KOPT-K1 (cell line): Measurements from ENCODE around the gene TSPAN33.
"Not testable (repeated sequence)": the region's sequence is repeated elsewhere in the genome, so short reads cannot be mapped to it uniquely, and the experiment has no call there.

ENCODE experiments used
- H3K27ac ChIP-seq: fragments of 200-600 bp; sonication (generic); 2 replicates; pipeline ENCODE4 v1.5.1; 2016; ENCODE audit warnings: antibody characterized with exemption, mild to moderate bottlenecking, low read depth, low read length; ENCODE audit not compliant: poor library complexity, severe bottlenecking
- H3K36me3 ChIP-seq: fragments of 200-600 bp; sonication (generic); 2 replicates; pipeline ENCODE4 v1.5.1; 2017; ENCODE audit warnings: antibody characterized with exemption, mild to moderate bottlenecking, low read length, moderate library complexity; ENCODE audit not compliant: insufficient read depth
- H3K9me3 ChIP-seq: fragments of 200-600 bp; sonication (generic); 2 replicates; pipeline ENCODE4 v1.5.1; 2017; ENCODE audit warnings: antibody characterized with exemption, low read length, mild to moderate bottlenecking; ENCODE audit not compliant: insufficient read depth, poor library complexity, severe bottlenecking

Gene TSPAN33

GRCh38 chr7:129159539-129159938 lies 15.0 kb downstream of the TSPAN33 start:
- Histone ChIP-seq H3K36me3 (peaks cover 4% of the 10 kb centered on the region; the same call in 1 of the 2 replicates), H3K27ac (no peak overlapping the region), H3K9me3 (no peaks in the 10 kb centered on the region)

- Histone ChIP-seq H3K9me3 (no peaks in the 10 kb centered on the region), H3K36me3 (peaks cover 4% of the 10 kb centered on the region; the same call in 1 of the 2 replicates), H3K27ac (no peak overlapping the region)
Measured at GRCh38 chr7:129160161-129160905, 15.8 kb downstream of the TSPAN33 start.

GRCh38 chr7:129161524-129162225 lies 17.2 kb downstream of the TSPAN33 start:
- H3K27ac ChIP-seq = no peak overlapping the region
- H3K36me3 ChIP-seq = peaks cover 4% of the 10 kb centered on the region; the same call in 1 of the 2 replicates

DNA sequence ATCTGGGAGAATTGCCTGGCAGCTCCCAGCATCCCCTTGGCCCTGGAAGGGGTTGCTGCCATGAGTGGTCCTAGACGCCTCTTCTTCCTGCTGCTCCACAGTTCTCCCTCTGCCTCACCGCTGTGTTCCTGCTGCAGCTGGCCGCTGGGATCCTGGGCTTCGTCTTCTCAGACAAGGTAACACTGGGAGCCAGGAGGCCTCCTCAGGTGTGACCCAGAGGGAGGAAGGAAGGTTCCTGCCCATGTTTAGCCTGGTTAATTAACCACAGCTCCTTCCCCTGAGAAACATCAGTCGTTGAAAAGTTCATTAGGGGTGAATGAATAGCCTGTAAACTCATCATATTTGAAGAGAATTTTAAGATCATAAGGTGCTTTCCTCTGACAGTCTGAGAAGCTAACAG lies 18.2 kb downstream of the TSPAN33 start:
- Histone ChIP-seq H3K36me3 (peaks cover 14% of the 10 kb centered on the region; the same call in 1 of the 2 replicates), H3K9me3 (no peaks in the 10 kb centered on the region), H3K27ac (no peak overlapping the region)

More at GRCh38 chr7:129161524-129162225, 17.2 kb downstream of the TSPAN33 start:
- H3K9me3 ChIP-seq = no peaks in the 10 kb centered on the region

- no peaks in the 10 kb centered on the region for H3K9me3 ChIP-seq
- H3K27ac ChIP-seq = no peak overlapping the region
- peaks cover 22% of the 10 kb centered on the region; the same call in 1 of the 2 replicates for H3K36me3 ChIP-seq
Measured at GRCh38 chr7:129163875-129164544, 19.5 kb downstream of the TSPAN33 start.

- Histone ChIP-seq H3K36me3 (peaks cover 22% of the 10 kb centered on the region; the same call in 1 of the 2 replicates), H3K27ac (no peak overlapping the region), H3K9me3 (no peaks in the 10 kb centered on the region)
Measured at GRCh38 chr7:129166745-129167144, 22.2 kb downstream of the TSPAN33 start.

DNA sequence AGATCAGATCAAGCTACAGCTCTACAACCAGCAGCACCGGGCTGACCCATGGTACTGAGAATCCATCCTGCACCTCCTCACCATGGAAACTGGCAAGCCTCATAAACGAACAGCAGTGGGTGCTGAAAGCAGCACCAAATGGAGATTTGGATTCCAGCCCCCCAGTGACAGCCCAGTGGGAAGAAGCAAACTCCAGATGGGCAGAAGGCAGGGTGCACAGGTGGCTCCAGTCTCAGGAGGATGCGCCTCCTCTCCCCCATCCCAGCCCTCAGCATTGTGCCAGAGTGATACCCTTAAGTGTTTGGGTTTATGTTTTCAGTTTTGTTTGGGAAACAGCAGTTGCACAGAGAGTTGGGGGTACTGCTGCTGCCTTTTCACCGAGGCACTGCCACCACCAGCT lies 23.3 kb downstream of the TSPAN33 start:
- Histone ChIP-seq H3K9me3 (no peaks in the 10 kb centered on the region), H3K36me3 (peaks cover 22% of the 10 kb centered on the region; the same call in 1 of the 2 replicates), H3K27ac (no peak overlapping the region)

DNA sequence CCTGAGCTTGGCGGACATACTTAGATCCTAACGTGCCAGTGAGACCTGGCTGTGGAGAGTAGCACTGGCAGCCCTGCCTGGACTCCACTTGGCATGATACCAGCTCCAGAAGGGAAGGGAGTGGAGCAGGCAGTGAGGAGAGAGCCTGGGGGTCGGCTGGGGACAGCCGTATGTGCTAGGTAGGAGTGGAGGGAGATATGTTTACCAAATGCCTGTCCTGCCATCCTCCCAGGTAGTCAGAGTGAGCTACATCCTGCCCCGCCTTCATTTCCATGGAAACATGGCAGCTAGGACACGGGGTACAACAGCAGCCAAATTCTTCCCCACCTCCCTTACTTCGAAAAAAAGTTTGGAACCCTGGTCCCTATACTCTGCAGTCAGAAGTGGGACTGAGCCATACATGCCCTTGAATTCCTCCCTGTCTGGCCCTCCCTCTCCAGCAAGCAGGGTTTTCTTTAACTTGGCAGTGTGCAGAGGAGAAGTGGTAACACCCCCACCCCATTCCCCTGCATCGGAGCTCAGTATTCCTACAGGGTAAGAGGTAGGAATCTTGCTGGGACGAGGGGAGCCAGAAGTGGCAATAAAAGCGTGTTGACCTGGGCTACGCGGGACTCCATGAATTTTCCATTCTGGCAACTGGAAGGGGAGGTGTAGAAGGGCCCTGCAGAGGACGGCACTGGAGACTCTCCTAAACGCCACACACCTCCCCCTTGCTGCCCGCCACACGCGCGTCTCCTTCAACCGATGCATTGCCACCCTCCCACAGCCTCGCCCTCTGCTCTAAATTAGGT lies 23.9 kb downstream of the TSPAN33 start:
- no peaks in the 10 kb centered on the region for H3K9me3 ChIP-seq
- H3K36me3 ChIP-seq = peaks cover 22% of the 10 kb centered on the region; the same call in 1 of the 2 replicates
- H3K27ac ChIP-seq = no peak overlapping the region

DNA sequence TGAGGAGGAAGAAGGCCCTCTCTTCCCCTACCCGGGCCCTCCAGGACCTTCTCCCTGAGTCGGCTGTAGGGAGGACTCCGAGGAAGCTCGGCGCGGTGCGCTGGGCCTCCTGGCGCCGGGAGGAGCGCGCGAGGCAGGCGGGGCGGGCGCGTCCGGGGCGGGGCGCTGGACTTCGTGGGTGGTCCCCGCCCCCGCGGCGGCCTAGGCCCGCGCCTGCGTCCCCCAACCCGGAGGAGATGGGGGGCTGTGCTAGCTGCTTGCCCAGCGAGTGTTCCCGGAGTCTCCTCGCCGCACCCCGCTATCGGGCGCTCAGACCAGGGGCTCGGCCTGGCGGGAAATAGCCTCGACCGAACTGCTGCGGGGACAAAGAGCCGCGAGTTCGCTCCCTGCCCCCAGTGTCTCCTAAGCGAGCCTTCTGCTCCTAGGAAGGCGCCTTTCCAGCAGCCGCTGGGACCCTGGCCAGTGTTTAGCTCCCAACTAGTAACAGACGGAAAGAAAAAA lies 24.7 kb downstream of the TSPAN33 start:
- no peak overlapping the region for H3K27ac ChIP-seq
- no peaks in the 10 kb centered on the region for H3K9me3 ChIP-seq
- peaks cover 21% of the 10 kb centered on the region; the same call in 1 of the 2 replicates for H3K36me3 ChIP-seq

GRCh38 chr7:129169686-129170440 lies 25.4 kb downstream of the TSPAN33 start:
- Histone ChIP-seq H3K36me3 (peaks cover 18% of the 10 kb centered on the region; the same call in 1 of the 2 replicates), H3K27ac (no peak overlapping the region)

GRCh38 chr7:129170441-129171021 lies 26.0 kb downstream of the TSPAN33 start:
- Histone ChIP-seq H3K9me3 (no peaks in the 10 kb centered on the region), H3K36me3 (peaks cover 18% of the 10 kb centered on the region; the same call in 1 of the 2 replicates), H3K27ac (no peak overlapping the region)

More at GRCh38 chr7:129169686-129170440, 25.4 kb downstream of the TSPAN33 start:
- no peaks in the 10 kb centered on the region for H3K9me3 ChIP-seq

DNA sequence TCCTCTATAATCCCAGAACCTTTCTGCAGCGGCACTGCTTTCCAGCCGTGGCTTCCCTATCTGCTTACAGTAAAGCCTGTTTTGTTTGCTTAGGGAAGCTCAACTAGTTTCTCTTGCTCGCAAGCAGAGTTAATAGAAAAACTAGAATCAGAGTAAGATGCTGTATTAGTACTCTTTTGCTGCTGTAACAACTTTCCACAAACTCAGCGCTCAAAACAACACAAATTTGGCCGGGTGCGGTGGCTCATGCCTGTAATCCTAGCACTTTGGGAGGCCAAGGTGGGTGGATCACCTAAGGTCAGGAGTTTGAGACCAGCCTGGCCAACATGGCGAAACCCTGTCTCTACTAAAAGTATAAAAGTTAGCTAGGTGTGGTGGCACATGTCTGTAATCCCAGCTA lies 29.4 kb downstream of the TSPAN33 start:
- H3K27ac ChIP-seq, H3K36me3 ChIP-seq, H3K9me3 ChIP-seq: not testable (repeated sequence)

DNA sequence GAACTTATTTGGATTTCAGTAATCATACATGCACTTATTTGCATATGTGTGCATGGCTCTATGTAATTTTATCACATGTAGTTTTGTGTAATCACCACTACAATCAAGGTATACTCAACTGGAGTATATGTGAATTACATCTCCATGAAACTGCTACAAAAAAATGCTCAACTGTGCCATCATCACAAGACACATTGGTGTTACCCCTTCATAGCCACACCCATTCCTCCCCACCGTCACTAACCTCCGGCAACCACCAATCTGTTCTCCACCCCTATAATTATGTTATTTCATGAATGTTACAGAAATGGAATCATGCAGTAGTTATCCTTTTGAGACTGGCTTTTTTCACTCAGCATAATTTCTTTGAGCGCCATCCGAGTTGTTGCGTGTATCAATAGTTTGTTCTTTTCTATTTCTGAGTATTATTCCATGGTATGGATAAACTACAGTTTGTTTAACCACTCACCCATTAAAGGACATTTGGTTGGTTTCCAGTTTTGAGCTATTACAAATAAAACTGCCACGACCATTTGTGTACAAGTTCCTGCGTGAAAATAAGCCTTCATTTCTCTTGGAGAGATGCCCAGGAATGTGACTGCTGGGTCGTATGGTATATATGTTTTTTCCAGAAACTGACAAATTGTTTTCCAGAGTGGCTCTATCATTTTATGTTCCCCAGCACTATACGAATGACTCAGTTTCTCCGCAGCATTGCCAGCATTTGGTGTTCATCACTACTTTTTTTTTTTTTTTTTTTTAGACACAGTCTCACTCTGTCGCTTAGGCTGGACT lies 32.6 kb downstream of the TSPAN33 start:
- Histone ChIP-seq H3K27ac (no peak overlapping the region), H3K9me3 (no peaks in the 10 kb centered on the region), H3K36me3 (no peaks in the 10 kb centered on the region)
